ENCODE results near the gene TRIM51G.
"Not testable (repeated sequence)": the region's sequence is repeated elsewhere in the genome, so short reads cannot be mapped to it uniquely, and the experiment has no call there.

The TRIM51G gene, protein sequence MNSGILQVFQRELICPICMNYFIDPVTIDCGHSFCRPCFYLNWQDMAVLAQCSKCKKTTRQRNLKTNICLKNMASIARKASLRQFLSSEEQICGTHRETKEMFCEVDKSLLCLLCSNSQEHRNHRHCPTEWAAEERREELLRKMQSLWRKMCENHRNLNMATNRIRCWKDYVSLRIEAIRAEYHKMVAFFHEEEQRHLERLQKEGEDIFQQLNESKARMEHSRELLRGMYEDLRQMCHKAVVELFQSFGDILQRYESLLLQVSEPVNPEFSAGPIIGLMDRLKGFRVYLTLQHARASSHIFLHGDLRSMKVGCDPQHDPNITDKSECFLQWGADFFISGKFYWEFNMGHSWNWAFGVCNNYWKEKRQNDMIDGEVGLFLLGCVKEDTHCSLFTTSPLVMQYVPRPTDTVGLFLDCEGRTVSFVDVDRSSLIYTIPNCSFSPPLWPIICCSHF

DNA sequence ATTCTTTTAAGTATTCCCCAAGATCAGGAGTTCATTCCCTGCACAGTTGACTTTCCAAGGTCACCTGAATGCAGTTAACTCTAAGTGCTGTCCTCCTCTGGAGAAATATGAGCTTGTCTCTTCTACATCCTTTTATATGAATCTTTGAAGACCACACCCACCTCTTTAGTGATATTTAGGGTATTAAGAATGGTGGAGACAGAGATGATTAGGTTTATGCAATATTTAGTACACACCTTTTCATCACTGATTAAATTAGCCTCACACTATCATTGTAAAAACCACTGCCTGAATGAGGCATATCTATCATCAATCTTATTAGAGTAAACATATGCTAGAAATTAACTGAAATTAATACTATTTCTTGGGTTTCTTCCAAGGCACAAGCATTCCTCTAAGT, at the start of gene TRIM51G:
Gene TRIM51G, minus strand, starts transcription at position 101 of the 400 bp plus-strand sequence. CDS start 2,190 bp downstream, outside the sequence.
- not testable (repeated sequence) for DNase-seq

DNA sequence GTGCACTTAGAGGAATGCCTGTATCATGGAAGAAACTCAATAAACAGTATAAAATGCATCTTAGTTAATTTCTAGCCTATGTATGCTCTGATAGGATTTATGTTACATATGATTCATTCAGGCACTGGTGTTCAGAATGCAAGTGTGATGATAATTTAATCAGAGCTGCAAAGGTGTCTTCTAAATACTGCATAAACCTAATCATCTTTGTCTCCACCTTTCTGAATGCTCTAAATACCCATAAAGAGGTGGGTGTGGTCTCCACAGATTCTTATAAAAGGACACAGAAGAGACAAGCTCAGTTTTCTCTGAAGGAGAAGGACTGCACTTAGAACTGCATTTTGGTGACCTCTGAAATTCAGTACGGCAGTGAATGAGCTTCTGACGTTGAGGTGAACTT, 44.8 kb upstream of the TRIM51G start, which contains the start of gene TRIM49B:
Gene TRIM49B, plus strand, starts transcription at position 301 of the 400 bp plus-strand sequence. CDS start 2,777 bp downstream, outside the sequence.
- DNase-seq = not testable (repeated sequence)

DNA sequence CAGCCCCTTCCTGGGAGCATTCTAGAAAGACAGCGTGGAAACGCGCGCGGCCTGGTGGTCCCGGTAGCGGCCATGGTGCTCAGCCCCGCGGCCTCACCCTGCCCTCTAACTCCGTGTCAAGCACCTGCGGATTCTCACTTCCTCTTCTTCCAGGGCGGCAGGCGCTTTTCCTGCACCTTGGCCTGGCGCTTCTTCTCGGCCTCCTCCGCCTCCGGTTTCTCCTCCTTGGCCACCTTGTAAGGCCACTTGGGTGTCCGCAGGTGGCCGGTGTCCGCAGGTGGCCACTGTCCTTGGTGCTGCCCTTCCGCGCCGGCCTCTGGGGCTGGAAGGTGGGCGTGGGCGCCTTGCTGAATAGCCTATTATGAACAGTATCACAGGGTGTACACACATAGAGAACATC, 15.1 kb downstream of the TRIM51G start:
- not testable (repeated sequence) for DNase-seq

DNA sequence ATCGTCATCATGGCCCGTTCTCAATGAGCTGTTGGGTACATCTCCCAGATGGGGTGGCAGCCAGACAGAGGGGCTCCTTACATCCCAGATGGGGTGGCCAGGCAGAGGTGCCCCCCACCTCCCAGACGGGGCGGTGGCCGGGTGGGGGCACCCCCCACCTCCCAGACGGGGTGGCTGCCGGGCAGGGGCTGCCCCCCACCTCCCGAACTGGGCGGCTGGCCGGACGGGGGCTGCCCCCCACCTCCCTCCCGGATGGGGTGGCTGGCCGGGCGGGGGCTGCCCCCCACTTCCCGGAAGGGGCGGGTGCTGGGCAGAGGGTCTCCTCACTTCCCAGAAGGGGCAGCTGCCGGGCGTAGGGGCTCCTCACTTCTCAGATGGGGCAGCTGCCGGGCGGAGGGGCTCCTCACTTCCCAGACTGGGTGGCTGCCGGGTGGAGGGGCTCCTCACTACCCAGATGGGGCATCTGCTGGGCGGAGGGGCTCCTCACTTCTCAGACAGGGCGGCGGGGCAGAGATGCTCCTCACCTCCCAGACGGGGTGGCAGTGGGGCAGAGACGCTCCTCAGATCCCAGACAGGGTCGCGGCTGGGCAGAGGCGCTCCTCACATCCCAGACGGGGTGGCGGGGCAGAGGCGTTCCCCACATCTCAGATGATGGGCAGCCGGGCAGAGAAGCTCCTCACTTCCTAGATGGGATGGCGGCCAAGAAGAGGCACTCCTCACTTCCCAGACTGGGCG, 28.2 kb downstream of the TRIM51G start:
- not testable (repeated sequence) for DNase-seq

DNA sequence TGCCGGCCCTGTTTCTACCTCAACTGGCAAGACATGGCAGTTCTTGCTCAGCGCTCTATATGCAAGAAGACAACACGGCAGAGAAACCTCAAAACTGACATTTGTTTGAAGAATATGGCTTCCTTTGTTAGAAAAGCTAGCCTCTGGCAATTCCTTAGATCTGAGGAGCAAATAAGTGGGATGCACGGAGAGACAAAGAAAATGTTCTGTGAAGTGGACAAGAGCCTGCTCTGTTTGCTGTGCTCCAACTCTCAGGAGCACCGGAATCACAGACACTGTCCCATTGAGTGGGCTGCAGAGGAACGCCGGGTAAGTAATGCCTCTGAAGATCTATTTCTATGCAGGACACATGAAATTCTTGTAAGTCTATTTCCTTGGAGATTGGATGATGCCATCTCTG, 37.9 kb downstream of the TRIM51G start:
- not testable (repeated sequence) for DNase-seq
